ENCODE measurements around the gene RAC2.

Gene RAC2

GRCh38 chr22:37244114-37244921 lies at the start of gene RAC2:
TSS of gene RAC2 (minus strand) at chr22:37244269. CDS start at chr22:37244148, 121 bp downstream.
- Histone ChIP-seq H3K27me3 (replicated peaks; ENCODE audit: control insufficient read depth, insufficient read depth, low read length) (no peaks in the 10 kb centered on the region), H3K4me1 (ENCODE audit: control insufficient read depth, insufficient read depth, low read length) (peaks cover 8% of the 10 kb centered on the region), H3K9me3 (ENCODE audit: control insufficient read depth, low read length) (no peaks in the 10 kb centered on the region), H3K4me3 (ENCODE audit: low read length) (peak within 1 kb of the TSS; percentile 65), H3K9ac (ENCODE audit: low read length) (peak within 1 kb of the TSS; percentile 37), H3K36me3 (ENCODE audit: control insufficient read depth, insufficient read depth, low read length, severe bottlenecking) (no peaks in the 10 kb centered on the region)
- DNase-seq (ENCODE audit: low read depth), result no peak

DNA sequence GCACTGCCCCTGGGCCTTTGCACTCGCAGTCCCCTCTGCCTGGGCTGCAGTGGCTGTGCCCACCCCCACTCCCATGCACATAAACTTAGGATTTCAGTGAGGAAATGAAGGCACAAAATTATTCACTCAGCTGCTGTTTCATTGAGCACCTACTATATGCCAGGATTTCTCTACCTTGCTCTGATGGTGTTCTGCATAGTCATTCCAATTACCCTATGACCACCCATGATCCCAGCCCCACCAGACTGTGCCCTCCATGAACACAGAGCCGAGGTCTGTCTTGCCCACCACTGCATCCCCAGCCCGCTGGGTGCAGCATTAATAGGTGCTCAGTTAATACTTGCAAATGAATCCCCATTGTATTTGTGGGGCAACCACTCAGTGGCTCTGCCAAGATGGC lies 49.1 kb upstream of the RAC2 start:
- Histone ChIP-seq H3K9ac (ENCODE audit: low read length) (no peak overlapping the region), H3K4me1 (ENCODE audit: control insufficient read depth, insufficient read depth, low read length) (no peaks in the 10 kb centered on the region), H3K9me3 (ENCODE audit: control insufficient read depth, low read length) (peaks cover 5% of the 10 kb centered on the region), H3K36me3 (ENCODE audit: control insufficient read depth, insufficient read depth, low read length, severe bottlenecking) (no peaks in the 10 kb centered on the region), H3K4me3 (ENCODE audit: low read length) (no peak overlapping the region), H3K27me3 (replicated peaks; ENCODE audit: control insufficient read depth, insufficient read depth, low read length) (peaks cover 5% of the 10 kb centered on the region)
- DNase-seq (ENCODE audit: low read depth), result no peak

GRCh38 chr22:37292641-37293040 lies 48.6 kb upstream of the RAC2 start:
- no peak for DNase-seq (ENCODE audit: low read depth)
- Histone ChIP-seq H3K27me3 (replicated peaks; ENCODE audit: control insufficient read depth, insufficient read depth, low read length) (peaks cover 5% of the 10 kb centered on the region), H3K4me3 (ENCODE audit: low read length) (no peak overlapping the region), H3K4me1 (ENCODE audit: control insufficient read depth, insufficient read depth, low read length) (no peaks in the 10 kb centered on the region), H3K36me3 (ENCODE audit: control insufficient read depth, insufficient read depth, low read length, severe bottlenecking) (no peaks in the 10 kb centered on the region), H3K9me3 (ENCODE audit: control insufficient read depth, low read length) (peaks cover 5% of the 10 kb centered on the region), H3K9ac (ENCODE audit: low read length) (no peak overlapping the region)

DNA sequence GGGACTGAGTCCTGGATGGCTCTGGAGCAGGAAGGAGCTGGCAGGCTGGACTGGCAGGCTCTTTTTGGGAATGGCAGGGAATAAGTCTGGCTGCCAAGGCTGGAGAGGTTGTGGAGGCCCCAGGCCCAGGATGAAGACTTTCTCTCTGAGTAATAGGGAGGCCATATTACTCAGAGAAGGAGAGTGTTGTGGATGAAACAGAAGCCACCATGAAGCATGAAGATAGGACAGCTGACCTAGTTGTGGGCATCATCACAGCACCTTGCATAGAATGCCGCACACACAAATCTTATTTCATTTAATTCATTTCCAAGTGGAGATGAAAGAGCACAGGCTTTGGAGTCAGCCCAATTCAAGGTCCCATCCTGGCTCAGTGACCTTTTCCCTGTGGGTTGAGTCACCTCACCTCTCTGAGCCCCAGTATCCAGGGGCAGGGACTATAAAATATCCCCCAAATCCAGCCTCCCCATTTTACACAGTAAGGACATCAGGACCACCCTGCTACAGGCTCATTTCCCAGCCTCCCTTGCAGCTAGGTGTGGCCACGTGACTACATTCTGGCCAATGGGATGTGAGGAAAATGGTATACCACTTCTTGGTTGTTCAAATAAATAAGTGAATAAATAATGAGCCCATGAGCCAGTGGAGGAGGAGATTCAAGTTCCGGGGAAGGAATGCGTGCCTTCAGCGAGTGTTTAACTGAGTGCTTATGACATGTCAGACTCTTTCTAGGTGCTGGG lies 47.7 kb upstream of the RAC2 start:
- Histone ChIP-seq H3K9me3 (ENCODE audit: control insufficient read depth, low read length) (peaks cover 5% of the 10 kb centered on the region), H3K4me3 (ENCODE audit: low read length) (no peak overlapping the region), H3K9ac (ENCODE audit: low read length) (no peak overlapping the region), H3K27me3 (replicated peaks; ENCODE audit: control insufficient read depth, insufficient read depth, low read length) (peaks cover 8% of the 10 kb centered on the region), H3K4me1 (ENCODE audit: control insufficient read depth, insufficient read depth, low read length) (no peaks in the 10 kb centered on the region), H3K36me3 (ENCODE audit: control insufficient read depth, insufficient read depth, low read length, severe bottlenecking) (no peaks in the 10 kb centered on the region)
- no peak for DNase-seq (ENCODE audit: low read depth)

- Histone ChIP-seq H3K4me1 (ENCODE audit: control insufficient read depth, insufficient read depth, low read length) (no peaks in the 10 kb centered on the region), H3K36me3 (ENCODE audit: control insufficient read depth, insufficient read depth, low read length, severe bottlenecking) (no peaks in the 10 kb centered on the region), H3K9ac (ENCODE audit: low read length) (no peak overlapping the region), H3K9me3 (ENCODE audit: control insufficient read depth, low read length) (peaks cover 5% of the 10 kb centered on the region), H3K4me3 (ENCODE audit: low read length) (no peak overlapping the region), H3K27me3 (replicated peaks; ENCODE audit: control insufficient read depth, insufficient read depth, low read length) (peaks cover 14% of the 10 kb centered on the region)
- DNase-seq (ENCODE audit: low read depth), result peak; percentile 33
Measured at GRCh38 chr22:37290737-37291136, 46.7 kb upstream of the RAC2 start.

- no peaks in the 10 kb centered on the region for H3K4me1 ChIP-seq (ENCODE audit: control insufficient read depth, insufficient read depth, low read length)
- no peaks in the 10 kb centered on the region for H3K36me3 ChIP-seq (ENCODE audit: control insufficient read depth, insufficient read depth, low read length, severe bottlenecking)
- DNase-seq (ENCODE audit: low read depth), result no peak
- peaks cover 15% of the 10 kb centered on the region for H3K27me3 ChIP-seq (replicated peaks; ENCODE audit: control insufficient read depth, insufficient read depth, low read length)
- H3K9ac ChIP-seq (ENCODE audit: low read length), result no peak overlapping the region
- H3K9me3 ChIP-seq (ENCODE audit: control insufficient read depth, low read length), result peaks cover 5% of the 10 kb centered on the region
- H3K4me3 ChIP-seq (ENCODE audit: low read length), result no peak overlapping the region
Measured at GRCh38 chr22:37289156-37289735, 45.2 kb upstream of the RAC2 start.

- Histone ChIP-seq H3K27me3 (replicated peaks; ENCODE audit: control insufficient read depth, insufficient read depth, low read length) (peaks cover 23% of the 10 kb centered on the region), H3K4me1 (ENCODE audit: control insufficient read depth, insufficient read depth, low read length) (no peaks in the 10 kb centered on the region), H3K36me3 (ENCODE audit: control insufficient read depth, insufficient read depth, low read length, severe bottlenecking) (no peaks in the 10 kb centered on the region), H3K9me3 (ENCODE audit: control insufficient read depth, low read length) (peaks cover 5% of the 10 kb centered on the region), H3K4me3 (ENCODE audit: low read length) (no peak overlapping the region), H3K9ac (ENCODE audit: low read length) (no peak overlapping the region)
- no peak for DNase-seq (ENCODE audit: low read depth)
Measured at GRCh38 chr22:37288521-37288920, 44.5 kb upstream of the RAC2 start.

GRCh38 chr22:37287550-37287951 lies 43.5 kb upstream of the RAC2 start:
- Histone ChIP-seq H3K4me3 (ENCODE audit: low read length) (no peak overlapping the region), H3K9ac (ENCODE audit: low read length) (no peak overlapping the region), H3K36me3 (ENCODE audit: control insufficient read depth, insufficient read depth, low read length, severe bottlenecking) (no peaks in the 10 kb centered on the region), H3K27me3 (replicated peaks; ENCODE audit: control insufficient read depth, insufficient read depth, low read length) (peaks cover 30% of the 10 kb centered on the region), H3K4me1 (ENCODE audit: control insufficient read depth, insufficient read depth, low read length) (no peaks in the 10 kb centered on the region), H3K9me3 (ENCODE audit: control insufficient read depth, low read length) (peaks cover 5% of the 10 kb centered on the region)
- no peak for DNase-seq (ENCODE audit: low read depth)

- H3K9ac ChIP-seq (ENCODE audit: low read length), result no peak overlapping the region
- no peak overlapping the region for H3K4me3 ChIP-seq (ENCODE audit: low read length)
- H3K36me3 ChIP-seq (ENCODE audit: control insufficient read depth, insufficient read depth, low read length, severe bottlenecking), result no peaks in the 10 kb centered on the region
- peaks cover 43% of the 10 kb centered on the region for H3K27me3 ChIP-seq (replicated peaks; ENCODE audit: control insufficient read depth, insufficient read depth, low read length)
- H3K9me3 ChIP-seq (ENCODE audit: control insufficient read depth, low read length), result peaks cover under 1% of the 10 kb centered on the region
- no peaks in the 10 kb centered on the region for H3K4me1 ChIP-seq (ENCODE audit: control insufficient read depth, insufficient read depth, low read length)
- DNase-seq (ENCODE audit: low read depth), result no peak
Measured at GRCh38 chr22:37285937-37286336, 41.9 kb upstream of the RAC2 start.

GRCh38 chr22:37284805-37285355 lies 40.8 kb upstream of the RAC2 start:
- DNase-seq (ENCODE audit: low read depth), result no peak

More at GRCh38 chr22:37284805-37285355, 40.8 kb upstream of the RAC2 start:
- no peak overlapping the region for H3K4me3 ChIP-seq (ENCODE audit: low read length)
- no peak overlapping the region for H3K9ac ChIP-seq (ENCODE audit: low read length)
- H3K9me3 ChIP-seq (ENCODE audit: control insufficient read depth, low read length), result peaks cover 5% of the 10 kb centered on the region
- peaks cover 43% of the 10 kb centered on the region for H3K27me3 ChIP-seq (replicated peaks; ENCODE audit: control insufficient read depth, insufficient read depth, low read length)
- H3K4me1 ChIP-seq (ENCODE audit: control insufficient read depth, insufficient read depth, low read length), result no peaks in the 10 kb centered on the region
- H3K36me3 ChIP-seq (ENCODE audit: control insufficient read depth, insufficient read depth, low read length, severe bottlenecking), result no peaks in the 10 kb centered on the region

All from adipocyte (in vitro differentiated cells).